Adrenal gland (tissue), 5 donors: ENCODE data around the gene RASGRF2.

Experiments used
- CTCF ChIP-seq, 6 experiments: fragments of 450-650 bp in 4 of 6; fragments of 200-600 bp in 2 of 6; sonication (generic) in 1 of 6; IDR thresholded peaks; 1 replicate in 5 of 6; 2 replicates in 1 of 6; pipeline versions ENCODE4 v1.5.1 to v1.8.0; 2016 to 2021; ENCODE audit warnings: antibody characterized with exemption in 6 of 6, mild to moderate bottlenecking in 2 of 6, moderate library complexity in 1 of 6
- POLR2A ChIP-seq, 2 donors: fragments of 450-650 bp; IDR thresholded peaks; one replicate each; pipeline ENCODE4 v1.6.1; 2017; ENCODE audit warnings: antibody characterized with exemption in 2 of 2, mild to moderate bottlenecking in 2 of 2, moderate library complexity in 1 of 2
- donor health status: DM: no; HTN: no; CAD: no.

GRCh38 chr5:81251922-81252321, 291.8 kb downstream of the RASGRF2 start:
- no peak for TF ChIP-seq POLR2A (IDR thresholded peaks at IDR 0.05)
- TF ChIP-seq CTCF (IDR thresholded peaks at IDR 0.05): no peak
